Measurements from ENCODE around the gene STUB1. TPM values are rescaled to one million over a fixed set of nuclear protein-coding genes. Genes with fewer than 3 reads are reported as not detected.

STUB1 gene
- total RNA-seq, 1 donor from 2014 or later, result 98.9 TPM

GRCh38 chr16:652454-653305 is 27.5 kb upstream of the STUB1 start:
- Histone ChIP-seq H3K9me3 (no peaks in the 10 kb centered on the region), H3K4me1 (peaks cover 16% of the 10 kb centered on the region), H3K4me3 (no peak overlapping the region), H3K36me3 (no peaks in the 10 kb centered on the region), H3K27me3 (no peaks in the 10 kb centered on the region), H3K27ac (no peak overlapping the region)
- TF ChIP-seq CTCF (IDR thresholded peaks at IDR 0.05), result no peak
- intact Hi-C loops (cut with DNase I), result no loop called here
- no peak for DNase-seq
- no peak for ATAC-seq

GRCh38 chr16:654034-654433 is 26.2 kb upstream of the STUB1 start:
- Histone ChIP-seq H3K4me3 (no peak overlapping the region), H3K9me3 (no peaks in the 10 kb centered on the region), H3K36me3 (no peaks in the 10 kb centered on the region), H3K4me1 (peaks cover 8% of the 10 kb centered on the region), H3K27ac (no peak overlapping the region), H3K27me3 (no peaks in the 10 kb centered on the region)
- no peak for ATAC-seq
- no peak for DNase-seq
- intact Hi-C loops (cut with DNase I), result no loop called here
- no peak for TF ChIP-seq CTCF (IDR thresholded peaks at IDR 0.05)

GRCh38 chr16:657487-657886 is 22.7 kb upstream of the STUB1 start:
- TF ChIP-seq CTCF (IDR thresholded peaks at IDR 0.05), result no peak
- Histone ChIP-seq H3K9me3 (no peaks in the 10 kb centered on the region), H3K27me3 (no peaks in the 10 kb centered on the region), H3K4me3 (no peak overlapping the region), H3K36me3 (no peaks in the 10 kb centered on the region), H3K4me1 (peaks cover 3% of the 10 kb centered on the region), H3K27ac (no peak overlapping the region)
- no peak for ATAC-seq
- no peak for DNase-seq
- intact Hi-C loops (cut with DNase I), result no loop called here

GRCh38 chr16:658679-659571 is 21.3 kb upstream of the STUB1 start:
- no peaks in the 10 kb centered on the region for H3K9me3 ChIP-seq
- no peak for TF ChIP-seq CTCF (IDR thresholded peaks at IDR 0.05)
- peaks cover 3% of the 10 kb centered on the region for H3K4me1 ChIP-seq
- H3K36me3 ChIP-seq, result no peaks in the 10 kb centered on the region
- intact Hi-C loops (cut with DNase I), result no loop called here
- DNase-seq, result no peak
- no peaks in the 10 kb centered on the region for H3K27me3 ChIP-seq
- no peak overlapping the region for H3K27ac ChIP-seq
- no peak overlapping the region for H3K4me3 ChIP-seq
- no peak for ATAC-seq

GRCh38 chr16:659618-660017 is 20.6 kb upstream of the STUB1 start:
- no peak overlapping the region for H3K27ac ChIP-seq
- H3K4me1 ChIP-seq, result peaks cover 3% of the 10 kb centered on the region
- no peaks in the 10 kb centered on the region for H3K9me3 ChIP-seq
- no peaks in the 10 kb centered on the region for H3K27me3 ChIP-seq
- no peak for TF ChIP-seq CTCF (IDR thresholded peaks at IDR 0.05)
- ATAC-seq (no peak), DNase-seq (no peak)
- intact Hi-C loops (cut with DNase I), result no loop called here
- H3K36me3 ChIP-seq, result no peaks in the 10 kb centered on the region
- no peak overlapping the region for H3K4me3 ChIP-seq

Data from upper lobe of right lung (tissue), 1 donor.